DND-41 (cell line): ENCODE results near the gene IFFO2.

ENCODE experiments used
- EZH2 ChIP-seq: IDR thresholded peaks from 3 replicates; pipeline ENCODE4 v1.6.1; 2012; ENCODE audit warnings: borderline replicate concordance, low read depth, mild to moderate bottlenecking, moderate library complexity, low read length, inconsistent platforms; ENCODE audit not compliant: severe bottlenecking
- TF ChIP-seq, protein P1 (sequence below): IDR thresholded peaks from 2 replicates; pipeline ENCODE4 v1.5.1; 2012; ENCODE audit warnings: borderline replicate concordance, low read length, moderate library complexity, mild to moderate bottlenecking; ENCODE audit not compliant: poor library complexity, severe bottlenecking; ENCODE audit errors: extremely low read depth

- TF ChIP-seq, protein P1, sequence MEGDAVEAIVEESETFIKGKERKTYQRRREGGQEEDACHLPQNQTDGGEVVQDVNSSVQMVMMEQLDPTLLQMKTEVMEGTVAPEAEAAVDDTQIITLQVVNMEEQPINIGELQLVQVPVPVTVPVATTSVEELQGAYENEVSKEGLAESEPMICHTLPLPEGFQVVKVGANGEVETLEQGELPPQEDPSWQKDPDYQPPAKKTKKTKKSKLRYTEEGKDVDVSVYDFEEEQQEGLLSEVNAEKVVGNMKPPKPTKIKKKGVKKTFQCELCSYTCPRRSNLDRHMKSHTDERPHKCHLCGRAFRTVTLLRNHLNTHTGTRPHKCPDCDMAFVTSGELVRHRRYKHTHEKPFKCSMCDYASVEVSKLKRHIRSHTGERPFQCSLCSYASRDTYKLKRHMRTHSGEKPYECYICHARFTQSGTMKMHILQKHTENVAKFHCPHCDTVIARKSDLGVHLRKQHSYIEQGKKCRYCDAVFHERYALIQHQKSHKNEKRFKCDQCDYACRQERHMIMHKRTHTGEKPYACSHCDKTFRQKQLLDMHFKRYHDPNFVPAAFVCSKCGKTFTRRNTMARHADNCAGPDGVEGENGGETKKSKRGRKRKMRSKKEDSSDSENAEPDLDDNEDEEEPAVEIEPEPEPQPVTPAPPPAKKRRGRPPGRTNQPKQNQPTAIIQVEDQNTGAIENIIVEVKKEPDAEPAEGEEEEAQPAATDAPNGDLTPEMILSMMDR, result no peak
- no peak for TF ChIP-seq EZH2
Measured at GRCh38 chr1:18922848-18923755, 33.4 kb downstream of the IFFO2 start.
